HG03159 (cell line): ENCODE measurements around the gene TBC1D4.

ENCODE experiments used
- ATAC-seq: cut with Tn5 transposase; IDR thresholded peaks from one replicate; pipeline ENCODE4 v1.9.1; 2021; ENCODE audit warnings: mild to moderate bottlenecking, moderate library complexity; ENCODE audit not compliant: unreplicated experiment

TBC1D4 gene, protein sequence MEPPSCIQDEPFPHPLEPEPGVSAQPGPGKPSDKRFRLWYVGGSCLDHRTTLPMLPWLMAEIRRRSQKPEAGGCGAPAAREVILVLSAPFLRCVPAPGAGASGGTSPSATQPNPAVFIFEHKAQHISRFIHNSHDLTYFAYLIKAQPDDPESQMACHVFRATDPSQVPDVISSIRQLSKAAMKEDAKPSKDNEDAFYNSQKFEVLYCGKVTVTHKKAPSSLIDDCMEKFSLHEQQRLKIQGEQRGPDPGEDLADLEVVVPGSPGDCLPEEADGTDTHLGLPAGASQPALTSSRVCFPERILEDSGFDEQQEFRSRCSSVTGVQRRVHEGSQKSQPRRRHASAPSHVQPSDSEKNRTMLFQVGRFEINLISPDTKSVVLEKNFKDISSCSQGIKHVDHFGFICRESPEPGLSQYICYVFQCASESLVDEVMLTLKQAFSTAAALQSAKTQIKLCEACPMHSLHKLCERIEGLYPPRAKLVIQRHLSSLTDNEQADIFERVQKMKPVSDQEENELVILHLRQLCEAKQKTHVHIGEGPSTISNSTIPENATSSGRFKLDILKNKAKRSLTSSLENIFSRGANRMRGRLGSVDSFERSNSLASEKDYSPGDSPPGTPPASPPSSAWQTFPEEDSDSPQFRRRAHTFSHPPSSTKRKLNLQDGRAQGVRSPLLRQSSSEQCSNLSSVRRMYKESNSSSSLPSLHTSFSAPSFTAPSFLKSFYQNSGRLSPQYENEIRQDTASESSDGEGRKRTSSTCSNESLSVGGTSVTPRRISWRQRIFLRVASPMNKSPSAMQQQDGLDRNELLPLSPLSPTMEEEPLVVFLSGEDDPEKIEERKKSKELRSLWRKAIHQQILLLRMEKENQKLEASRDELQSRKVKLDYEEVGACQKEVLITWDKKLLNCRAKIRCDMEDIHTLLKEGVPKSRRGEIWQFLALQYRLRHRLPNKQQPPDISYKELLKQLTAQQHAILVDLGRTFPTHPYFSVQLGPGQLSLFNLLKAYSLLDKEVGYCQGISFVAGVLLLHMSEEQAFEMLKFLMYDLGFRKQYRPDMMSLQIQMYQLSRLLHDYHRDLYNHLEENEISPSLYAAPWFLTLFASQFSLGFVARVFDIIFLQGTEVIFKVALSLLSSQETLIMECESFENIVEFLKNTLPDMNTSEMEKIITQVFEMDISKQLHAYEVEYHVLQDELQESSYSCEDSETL (N-terminal part only)

DNA sequence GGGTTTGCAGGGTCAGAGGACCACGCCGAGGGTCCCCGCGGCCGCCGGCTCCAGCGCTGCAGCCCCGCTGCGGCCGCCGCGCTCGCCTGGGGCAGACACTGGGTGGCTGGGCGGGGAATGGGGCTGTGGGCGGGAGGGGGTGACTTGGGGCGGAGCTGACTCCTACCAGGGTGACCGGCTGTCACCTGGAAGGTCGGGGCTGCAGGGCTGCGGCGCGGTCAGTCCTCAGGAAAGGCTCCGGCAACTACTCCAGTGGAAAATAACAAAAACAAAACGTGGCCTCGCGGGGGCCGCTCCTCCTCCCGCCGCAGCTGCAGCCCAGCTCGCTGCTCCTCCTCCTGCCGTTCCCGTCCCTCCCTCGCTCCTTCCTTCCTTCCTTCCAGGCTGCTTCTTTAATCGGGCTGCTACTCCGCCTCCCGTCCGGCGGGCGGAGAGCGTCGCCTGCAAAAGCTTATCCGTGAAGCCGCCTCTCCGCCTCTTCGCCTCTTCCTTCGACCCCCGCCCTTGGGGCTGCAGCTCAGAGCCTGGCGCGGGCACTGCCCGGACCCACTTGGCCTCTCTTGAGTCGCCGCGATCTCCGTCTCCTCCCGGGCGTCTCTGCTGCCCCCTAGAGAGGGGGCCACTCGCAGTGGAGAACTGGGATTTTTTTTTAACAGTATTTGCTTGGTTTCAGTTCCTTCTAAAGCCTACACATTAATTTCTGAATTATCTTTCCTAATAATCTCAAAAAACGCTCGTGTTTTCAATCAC, at the start of gene TBC1D4:
Gene TBC1D4, minus strand, starts transcription at position 100 of the 750 bp plus-strand sequence. CDS start 402 bp downstream, outside the sequence.
- ATAC-seq, result peak; percentile 73

DNA sequence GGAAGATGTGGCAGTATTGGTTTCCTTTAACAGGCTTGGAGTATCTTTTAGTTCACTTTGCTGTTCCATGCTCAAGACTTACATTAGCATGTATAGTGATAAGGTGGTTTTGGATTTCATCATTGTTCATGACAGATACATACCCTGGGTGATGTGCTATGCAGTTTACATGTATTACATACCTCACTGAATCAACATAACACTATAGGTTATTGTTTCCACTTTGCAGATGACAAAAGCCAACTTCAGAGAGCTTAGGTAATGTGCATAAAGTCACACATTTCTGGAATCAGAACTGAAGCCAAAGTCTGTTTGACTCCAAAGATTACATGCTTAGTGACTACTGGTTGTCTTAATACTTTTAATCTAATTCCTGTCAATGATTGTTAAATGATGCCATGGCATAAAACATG, 48.6 kb upstream of the TBC1D4 start:
- no peak for ATAC-seq

- ATAC-seq, result no peak
Measured at GRCh38 chr13:75521956-75522355, 40.0 kb upstream of the TBC1D4 start.

DNA sequence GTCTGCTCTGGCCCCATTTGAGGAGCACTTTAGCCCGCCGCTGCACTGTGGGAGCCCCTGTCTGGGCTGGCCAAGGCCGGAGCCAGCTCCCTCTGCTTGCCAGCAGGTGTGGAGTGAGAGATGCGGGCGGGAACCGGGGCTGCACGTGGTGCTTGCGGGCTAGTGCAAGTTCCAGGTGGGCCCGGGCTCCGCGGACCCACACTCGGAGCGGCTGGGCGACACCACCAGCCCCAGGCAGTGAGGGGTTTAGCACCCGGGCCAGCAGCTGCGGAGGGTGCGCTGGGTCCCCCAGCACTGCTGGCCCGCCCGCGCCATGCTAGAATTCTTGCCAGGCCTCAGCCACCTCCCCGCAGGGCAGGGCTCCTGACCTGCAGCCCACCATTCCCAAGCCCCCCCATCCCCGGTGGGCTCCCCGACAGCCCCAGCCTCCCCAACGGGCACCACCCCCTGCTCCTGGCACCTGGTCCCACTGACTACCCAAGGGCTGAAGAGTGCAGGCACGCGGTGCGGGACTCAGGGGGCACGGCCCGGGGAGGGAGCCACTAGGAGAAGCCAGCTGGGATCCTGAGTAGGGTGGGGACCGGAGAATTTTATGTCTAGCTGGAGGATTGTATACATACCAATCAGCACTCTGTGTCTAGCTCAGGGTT, 36.6 kb upstream of the TBC1D4 start:
- no peak for ATAC-seq

DNA sequence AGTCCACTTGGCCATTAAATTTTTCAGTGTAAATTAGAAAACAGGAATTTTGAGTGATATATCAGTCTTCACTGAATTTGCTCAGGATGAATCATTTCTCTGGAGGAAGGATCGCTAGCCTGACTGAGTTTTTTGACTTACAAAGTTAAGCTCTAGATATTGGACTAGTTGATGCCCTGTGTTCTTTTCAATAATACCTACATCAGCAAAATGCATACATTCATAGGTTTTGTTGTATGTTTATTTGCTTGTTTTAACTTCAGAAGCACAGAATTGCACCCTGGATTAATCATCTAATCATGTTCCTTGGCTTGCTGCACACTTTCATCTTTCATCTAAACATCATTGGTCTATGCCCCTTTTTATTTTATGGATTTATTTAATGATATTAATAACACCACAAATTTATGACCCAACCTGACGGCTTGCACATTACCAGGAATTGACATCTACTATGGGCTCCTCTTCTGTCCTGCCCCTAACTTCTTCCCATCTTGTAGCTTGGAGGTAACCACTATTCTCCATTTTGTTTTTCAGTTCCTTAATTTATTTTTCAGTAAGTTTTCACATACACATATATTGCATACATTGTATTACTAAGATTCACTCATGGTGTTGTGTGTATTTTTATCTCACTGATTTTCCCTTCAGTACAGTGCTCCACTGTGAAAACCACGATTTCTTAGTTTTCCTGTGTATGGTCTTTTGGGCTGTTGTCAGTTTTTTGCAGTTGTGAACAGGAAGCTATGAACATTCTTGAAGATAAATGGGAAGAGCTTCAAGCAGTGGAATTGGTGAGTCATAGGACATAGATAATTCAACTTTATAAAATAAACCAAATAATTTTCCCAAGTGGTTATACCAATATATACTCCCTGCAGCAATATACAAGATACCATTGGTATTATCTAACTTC, 32.4 kb upstream of the TBC1D4 start:
- ATAC-seq, result no peak

- ATAC-seq, result no peak
Measured at GRCh38 chr13:75513271-75513670, 31.3 kb upstream of the TBC1D4 start.

DNA sequence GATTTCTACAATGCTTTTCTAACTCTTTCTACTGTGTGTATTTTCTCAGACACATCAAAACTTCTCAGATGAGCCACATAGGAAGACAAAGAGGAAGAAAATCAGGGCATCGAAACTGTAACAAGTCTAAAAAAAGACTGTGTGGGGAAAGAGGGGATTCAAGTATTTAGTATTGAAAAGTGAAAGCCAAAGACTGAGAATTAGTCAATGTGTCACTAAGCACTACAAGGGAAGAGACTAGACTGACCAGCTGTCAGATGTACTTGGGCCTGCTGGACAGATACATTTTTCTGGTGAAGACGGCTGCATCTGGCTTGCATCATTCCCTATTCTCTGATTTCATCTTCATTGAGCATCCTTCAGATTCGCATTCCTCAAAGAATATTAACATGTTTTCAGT, 30.3 kb upstream of the TBC1D4 start:
- ATAC-seq, result peak; percentile 84

DNA sequence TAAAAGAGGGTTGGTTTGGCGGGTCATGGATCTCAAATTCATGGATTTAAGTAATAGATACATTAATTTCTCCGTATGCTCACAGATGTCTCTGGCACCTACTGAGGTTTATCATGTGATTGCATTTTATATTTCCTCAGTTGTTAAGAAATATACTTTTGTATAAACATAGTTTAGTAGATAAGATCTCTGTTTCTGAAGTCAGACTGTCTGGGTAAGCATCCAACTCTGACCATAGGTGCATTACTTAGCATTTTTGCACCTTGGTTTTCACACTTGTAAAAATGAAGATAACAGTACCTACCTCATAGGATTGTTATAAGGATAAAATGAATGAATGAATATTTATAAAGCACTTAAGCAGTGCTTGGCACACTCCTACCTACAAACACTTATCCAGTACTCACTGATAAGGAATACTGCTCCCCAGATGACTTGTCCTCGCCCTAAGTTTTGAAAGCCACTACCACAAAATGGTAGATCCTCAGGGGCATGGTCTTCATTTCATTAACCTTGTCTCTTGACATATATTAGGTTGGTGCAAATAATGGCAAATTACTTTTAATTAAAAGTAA, 29.2 kb upstream of the TBC1D4 start:
- no peak for ATAC-seq

- no peak for ATAC-seq
Measured at GRCh38 chr13:75508002-75508548, 26.1 kb upstream of the TBC1D4 start.

DNA sequence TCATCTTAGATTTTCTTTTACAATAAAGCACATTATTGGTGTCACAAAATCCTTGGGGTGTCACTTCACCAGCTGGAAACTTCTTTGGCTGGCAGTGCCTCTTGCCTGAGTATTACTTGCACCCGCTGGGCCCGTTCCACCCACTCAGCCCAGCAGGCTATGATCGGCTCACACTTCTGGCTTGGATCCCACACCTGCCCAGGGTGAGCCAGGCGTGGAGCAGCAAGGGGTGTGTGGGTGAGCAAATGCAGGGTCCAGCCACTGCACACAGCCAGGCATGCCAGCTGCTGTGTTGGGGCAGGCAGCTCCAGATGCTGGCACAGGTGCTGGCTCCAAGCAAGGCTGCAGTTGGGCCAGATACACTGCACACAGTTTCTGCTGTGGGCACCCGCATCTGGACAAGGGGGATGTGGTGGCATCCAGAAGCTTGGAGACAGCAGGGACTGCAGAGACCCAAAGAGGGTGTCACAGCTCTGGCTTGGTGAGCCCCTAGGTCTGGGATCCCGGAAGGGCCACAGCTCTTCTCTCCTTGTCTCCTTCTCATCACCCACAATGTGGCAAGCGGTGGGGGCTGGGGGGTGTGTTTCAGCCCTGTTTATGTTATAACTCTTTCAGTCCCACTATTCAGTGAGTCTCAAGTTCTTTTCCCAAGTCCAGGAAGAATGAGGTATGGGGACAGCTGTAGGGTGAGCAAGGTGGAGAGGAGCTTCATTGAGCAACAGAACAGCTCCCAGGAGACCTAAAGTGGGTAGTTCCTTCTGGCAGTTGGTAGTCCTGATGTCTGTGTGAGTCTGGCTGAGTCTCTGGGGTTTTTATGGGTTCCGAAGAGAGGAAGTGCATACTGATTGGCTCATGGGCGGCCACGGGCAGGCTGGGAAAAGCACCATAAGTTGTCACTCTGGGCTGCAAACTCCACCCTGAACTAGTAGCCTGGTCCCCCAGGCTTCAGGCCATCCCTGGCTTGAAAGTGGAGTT, 25.3 kb upstream of the TBC1D4 start:
- ATAC-seq, result no peak

DNA sequence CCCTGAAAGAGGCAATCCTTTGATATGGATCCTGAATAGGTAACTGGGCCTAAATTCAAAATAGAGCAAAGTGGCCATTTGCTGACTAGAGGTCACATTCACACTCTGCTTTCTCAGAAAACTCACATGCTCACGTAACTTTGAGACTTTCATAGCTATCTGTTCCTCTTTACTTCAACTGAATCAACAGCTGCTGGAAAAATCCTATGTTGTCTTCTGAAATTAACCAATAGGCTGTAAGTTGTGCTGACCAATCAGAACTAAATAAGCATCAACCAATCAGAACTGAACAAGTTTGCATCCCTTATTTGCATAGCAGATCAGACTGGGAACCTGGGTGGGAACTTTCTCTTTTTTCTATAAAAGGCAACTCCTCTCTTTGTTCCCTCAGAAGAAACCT, 24.0 kb upstream of the TBC1D4 start:
- ATAC-seq, result no peak

DNA sequence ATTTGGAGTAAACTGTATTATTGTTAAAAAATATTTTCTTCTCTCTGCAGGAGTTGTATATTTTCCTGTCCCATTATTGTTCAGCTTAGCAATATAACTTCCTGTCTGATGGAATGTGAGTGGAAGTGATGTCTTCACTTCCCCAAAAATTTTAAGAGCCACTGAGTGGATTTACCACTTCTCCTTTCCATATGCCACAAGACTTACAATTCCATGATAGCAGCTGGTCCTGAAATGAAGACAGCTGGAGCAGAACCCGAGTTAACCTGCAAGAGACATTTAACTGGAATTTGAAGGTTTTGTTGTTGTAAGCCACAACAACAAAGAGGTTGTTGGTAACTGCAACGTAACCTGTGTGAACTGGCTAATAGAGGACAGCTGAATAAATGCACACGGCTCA, 23.4 kb upstream of the TBC1D4 start:
- ATAC-seq, result peak; percentile 9

DNA sequence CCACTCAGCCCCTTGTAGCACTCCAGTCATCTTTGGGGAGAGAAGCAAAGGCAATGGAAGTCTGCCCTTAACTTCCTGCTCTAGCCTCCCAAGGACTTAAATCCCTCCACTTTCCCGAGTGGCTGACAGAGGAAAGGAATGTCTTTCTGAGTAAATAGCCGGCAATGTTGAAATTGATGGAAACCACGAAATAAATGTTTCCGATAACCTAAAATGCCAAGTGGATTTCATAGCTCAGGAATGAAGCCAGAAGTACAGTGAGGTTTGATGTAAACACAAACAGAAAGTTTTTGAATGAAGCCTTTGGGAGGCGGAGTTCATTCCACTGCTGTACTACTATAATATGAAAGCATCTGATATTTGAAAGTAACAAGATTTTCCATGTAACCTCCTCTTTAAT, 14.0 kb upstream of the TBC1D4 start:
- ATAC-seq, result no peak

GRCh38 chr13:75494491-75494890, 12.5 kb upstream of the TBC1D4 start:
- ATAC-seq, result no peak

DNA sequence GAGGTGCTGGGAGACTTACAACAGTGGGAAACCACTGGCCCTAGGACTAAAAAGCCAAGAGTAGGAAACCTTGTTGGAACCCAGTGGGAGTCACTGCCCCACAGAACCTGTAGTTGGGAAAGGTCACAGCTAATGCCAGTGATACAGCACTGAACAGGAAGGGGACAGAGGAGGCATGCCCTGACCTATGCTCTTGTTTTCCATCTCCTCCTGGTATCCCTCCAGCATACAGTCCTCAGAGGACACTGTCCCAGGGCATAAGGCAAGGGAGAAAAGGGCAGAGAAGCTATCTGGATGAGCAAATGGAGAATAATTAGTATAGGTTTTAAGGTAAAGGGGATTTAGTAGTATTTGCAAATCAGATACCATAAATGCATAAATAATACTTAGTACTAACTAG, 11.2 kb upstream of the TBC1D4 start:
- ATAC-seq, result no peak

DNA sequence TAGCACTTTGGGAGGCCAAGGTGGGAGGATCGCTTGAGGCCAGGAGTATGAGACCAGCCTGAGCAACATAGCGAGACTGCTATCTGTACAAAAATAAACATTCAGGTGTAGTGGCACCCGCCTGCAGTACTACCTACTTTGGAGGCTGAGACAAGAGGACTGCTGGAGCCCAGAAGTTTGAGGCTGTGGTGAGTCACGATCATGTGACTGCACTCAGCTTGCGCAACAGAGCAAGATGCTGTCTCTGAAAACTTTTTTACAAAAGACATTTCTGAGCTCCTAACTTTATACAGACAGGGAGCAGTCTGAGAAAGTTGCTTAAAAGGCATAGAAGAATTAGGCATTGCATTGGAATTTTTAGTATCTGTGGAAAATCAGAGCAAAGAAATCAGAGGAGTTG, 10.4 kb upstream of the TBC1D4 start:
- no peak for ATAC-seq

GRCh38 chr13:75491376-75491775, 9.4 kb upstream of the TBC1D4 start:
- no peak for ATAC-seq
